ENCODE measurements around the gene CTSC. TPM values are rescaled to one million over a fixed set of nuclear protein-coding genes. Genes with fewer than 3 reads are reported as not detected.

Gene CTSC
- total RNA-seq, 1 experiment from 2014 or later = 359 TPM

GRCh38 chr11:88348870-88349269 is 11.3 kb upstream of the CTSC start:
- H3K14ac ChIP-seq (ENCODE audit: insufficient read depth, low read length) = no peak overlapping the region
- H3K27ac ChIP-seq (ENCODE audit: insufficient read length, low read depth, low read length) = no peak overlapping the region
- H3K36me3 Mint-ChIP-seq (ENCODE audit: insufficient read depth in 1 of 3, low read depth in 3 of 3) = no peaks in the 10 kb centered on the region; a peak in 2 of 7 replicates
- H3K56ac ChIP-seq (ENCODE audit: insufficient read length, low read depth, low read length) = no peak overlapping the region
- no peak overlapping the region for H3K18ac ChIP-seq (ENCODE audit: insufficient read length, low read depth, low read length)
- H3T11ph ChIP-seq (ENCODE audit: low read length) = no peak overlapping the region
- H2BK12ac ChIP-seq (ENCODE audit: insufficient read length, low read depth, low read length) = no peak overlapping the region
- no peaks in the 10 kb centered on the region for H3K4me1 ChIP-seq (ENCODE audit: insufficient read depth, low read length)
- H3K9me3 ChIP-seq (ENCODE audit: control insufficient read depth, low read depth, low read length) = no peaks in the 10 kb centered on the region
- no peaks in the 10 kb centered on the region for H3K27me3 ChIP-seq (ENCODE audit: insufficient read depth, low read length)
- no peak overlapping the region for H4K91ac ChIP-seq (ENCODE audit: insufficient read length, low read depth, low read length)
- no peaks in the 10 kb centered on the region for H3K79me1 ChIP-seq (ENCODE audit: insufficient read depth, low read depth, low read length, poor library complexity, severe bottlenecking)
- H2BK120ac ChIP-seq (ENCODE audit: low read depth, low read length, poor library complexity, severe bottlenecking) = no peak overlapping the region
- no peaks in the 10 kb centered on the region for H3K27me3 Mint-ChIP-seq (ENCODE audit: low read depth)
- no peak overlapping the region for H4K5ac ChIP-seq (ENCODE audit: insufficient read length, low read depth, low read length)
- H4K20me1 ChIP-seq (ENCODE audit: control insufficient read depth, insufficient read depth, insufficient read length) = no peaks in the 10 kb centered on the region
- no peak overlapping the region for H2BK15ac ChIP-seq (ENCODE audit: low read depth, low read length)
- no peaks in the 10 kb centered on the region for H3K23me2 ChIP-seq (ENCODE audit: insufficient read length, low read depth, low read length, poor library complexity, severe bottlenecking)
- no peak overlapping the region for H2AFZ ChIP-seq (ENCODE audit: low read length)
- no peak overlapping the region for H3K4me2 ChIP-seq (ENCODE audit: insufficient read depth, insufficient read length, low read length)
- no peak overlapping the region for H3K9ac ChIP-seq (ENCODE audit: extremely low read depth, insufficient read length, low read length)
- H2AK5ac ChIP-seq (ENCODE audit: insufficient read length, low read length) = no peak overlapping the region
- no peak overlapping the region for H2BK5ac ChIP-seq (ENCODE audit: insufficient read length, low read length)
- peak overlapping the region in 1 of 3 experiments; percentile 91; a peak in 2 of 7 replicates for H3K27ac Mint-ChIP-seq
- H3K4me1 Mint-ChIP-seq = no peaks in the 10 kb centered on the region
- H2BK20ac ChIP-seq (ENCODE audit: low read depth, low read length, poor library complexity, severe bottlenecking) = no peak overlapping the region
- no peaks in the 10 kb centered on the region for H3K79me2 ChIP-seq (ENCODE audit: insufficient read depth, low read length)
- no peak overlapping the region for H4K8ac ChIP-seq (replicated peaks; ENCODE audit: insufficient read length, low read depth, low read length)
- no peak overlapping the region for H3K23ac ChIP-seq (ENCODE audit: insufficient read length, low read depth, low read length)
- no peak overlapping the region for H3K4me3 Mint-ChIP-seq
- DNase-seq = no peak
- TF ChIP-seq CTCF (conservative IDR thresholded peaks at IDR 0.05) = no peak
- no peak overlapping the region for H3K4ac ChIP-seq (ENCODE audit: low read depth, low read length)
- no peaks in the 10 kb centered on the region for H3K9me3 Mint-ChIP-seq
- WGBS (ENCODE audit: extremely low coverage, insufficient read length, low lambda C conversion rate) = no CpG with 5 or more reads among the region's 1 CpG
